Esophagus squamous epithelium (tissue), 5 donors: ENCODE results near the gene HSPA2. TPM values are rescaled to one million over a fixed set of nuclear protein-coding genes. Genes with fewer than 3 reads are reported as not detected.

Experiments used
- DNase-seq: peaks from one replicate; lab custom pipeline; 2025; lab: John Stamatoyannopoulos, UW
- H3K27ac ChIP-seq, 4 donors: fragments of 200-600 bp; sonication (generic); one replicate each; pipeline ENCODE4 v1.5.1; 2016 to 2019; ENCODE audit warnings: mild to moderate bottlenecking in 1 of 4
- H3K27me3 ChIP-seq, 4 donors: fragments of 200-600 bp; sonication (generic); 1 replicate in 3 of 4; 2 replicates in 1 of 4; pipeline versions ENCODE4 v1.5.1 to v1.6.0; 2017 to 2021; ENCODE audit warnings: antibody characterized with exemption in 1 of 4
- H3K36me3 ChIP-seq, 3 donors: fragments of 200-600 bp; sonication (generic); one replicate each; pipeline ENCODE4 v1.5.1; 2016 to 2019
- H3K4me1 ChIP-seq, 3 donors: fragments of 200-600 bp; sonication (generic); one replicate each; pipeline ENCODE4 v1.5.1; 2017 to 2019
- H3K4me3 ChIP-seq, 4 donors: fragments of 200-600 bp; sonication (generic); 1 replicate in 3 of 4; 2 replicates in 1 of 4; pipeline ENCODE4 v1.5.1; 2016 to 2019; ENCODE audit warnings: mild to moderate bottlenecking in 2 of 4, moderate library complexity in 1 of 4
- H3K9me3 ChIP-seq, 3 donors: fragments of 200-600 bp; sonication (generic); one replicate each; pipeline ENCODE4 v1.5.1; 2016 to 2019
- CTCF ChIP-seq, 6 experiments: fragments of 450-650 bp in 4 of 6; fragments of 200-600 bp in 2 of 6; sonication (generic) in 2 of 6; IDR thresholded peaks; one replicate each; pipeline ENCODE4 v1.5.1; 2016 to 2019; ENCODE audit warnings: antibody characterized with exemption in 6 of 6, mild to moderate bottlenecking in 4 of 6, moderate library complexity in 4 of 6
- POLR2A ChIP-seq, 4 donors: fragments of 450-650 bp; IDR thresholded peaks; one replicate each; pipeline ENCODE4 v1.6.1; 2017; ENCODE audit warnings: antibody characterized with exemption in 4 of 4, mild to moderate bottlenecking in 4 of 4, moderate library complexity in 3 of 4
- WGBS, 2 donors: methylation state at CpG; one replicate each; pipeline ENCODE4 v1.1.5; 2018; 5-methylcytosine and 5-hydroxymethylcytosine counted together
- intact Hi-C: fragments of 100-400 bp; cut with DNase I; formaldehyde crosslinking; loops from one replicate; pipeline ENCODE4 v1.15.0; 2022
- total RNA-seq, 4 donors: library from RNA; depleted of rRNA; stranded (reverse); fragments of >200 nt; gene quantifications; one replicate each; pipeline ENCODE4 v1.1.0, GENCODE V29; 2016
- donor health status: DM: yes; HTN: yes; CAD: no.

Gene HSPA2
- total RNA-seq, 4 donors from 2014 or later, result 18.9 to 130 (median 74.5) TPM

GRCh38 chr14:64500088-64500487, 40.5 kb upstream of the HSPA2 start:
- Histone ChIP-seq H3K4me1 (peaks cover 26 to 37% (median 29%) of the 10 kb centered on the region in 3 donors), H3K4me3 (no peak overlapping the region), H3K36me3 (peaks cover 0 to 10% (median 0%) of the 10 kb centered on the region in 3 donors), H3K9me3 (no peaks in the 10 kb centered on the region), H3K27ac (no peak overlapping the region), H3K27me3 (no peaks in the 10 kb centered on the region)
- no peak for DNase-seq
- intact Hi-C loops, result no loop called here
- TF ChIP-seq CTCF (IDR thresholded peaks at IDR 0.05) (no peak), POLR2A (IDR thresholded peaks at IDR 0.05) (no peak)
- 94 to 96% methylated on average over 1 of the region's 1 CpG for WGBS, 2 donors

GRCh38 chr14:64501411-64502171, 39.0 kb upstream of the HSPA2 start:
- peaks cover 33 to 50% (median 36%) of the 10 kb centered on the region in 3 donors for H3K4me1 ChIP-seq
- no peaks in the 10 kb centered on the region for H3K9me3 ChIP-seq
- no peaks in the 10 kb centered on the region for H3K27me3 ChIP-seq
- no peak for DNase-seq
- intact Hi-C loops, result no loop called here
- 17 to 20% methylated on average over 6 to 8 of the region's 8 CpGs for WGBS, 2 donors
- peak overlapping the region; percentile 99 to 100 (median 100) for H3K27ac ChIP-seq
- TF ChIP-seq CTCF (IDR thresholded peaks at IDR 0.05) (no peak), POLR2A (IDR thresholded peaks at IDR 0.05) (peak in 1 of 4 donors; percentile 11)
- H3K4me3 ChIP-seq, result peak overlapping the region in 3 of 4 donors; percentile 85 to 96 (median 89)
- no peaks in the 10 kb centered on the region for H3K36me3 ChIP-seq

GRCh38 chr14:64502456-64502855, 38.1 kb upstream of the HSPA2 start:
- no peak for DNase-seq
- intact Hi-C loops, result no loop called here
- Histone ChIP-seq H3K9me3 (no peaks in the 10 kb centered on the region), H3K4me3 (peak overlapping the region; percentile 85 to 96 (median 92)), H3K36me3 (no peaks in the 10 kb centered on the region), H3K27ac (peak overlapping the region; percentile 99 to 100 (median 100)), H3K27me3 (no peaks in the 10 kb centered on the region), H3K4me1 (peaks cover 42 to 58% (median 45%) of the 10 kb centered on the region in 3 donors)
- 18 to 20% methylated on average over 4 to 6 of the region's 6 CpGs for WGBS, 2 donors
- TF ChIP-seq CTCF (IDR thresholded peaks at IDR 0.05) (no peak), POLR2A (IDR thresholded peaks at IDR 0.05) (no peak)

GRCh38 chr14:64502887-64503433, 37.6 kb upstream of the HSPA2 start:
- Histone ChIP-seq H3K4me1 (peaks cover 44 to 64% (median 49%) of the 10 kb centered on the region in 3 donors), H3K9me3 (no peaks in the 10 kb centered on the region), H3K27ac (peak overlapping the region; percentile 99 to 100 (median 100)), H3K4me3 (peak overlapping the region; percentile 85 to 96 (median 92)), H3K27me3 (no peaks in the 10 kb centered on the region), H3K36me3 (no peaks in the 10 kb centered on the region)
- intact Hi-C loops, result no loop called here
- TF ChIP-seq CTCF (IDR thresholded peaks at IDR 0.05), result no peak
- no peak for TF ChIP-seq POLR2A (IDR thresholded peaks at IDR 0.05)
- WGBS, 2 donors, result 0 to 2% methylated on average over 27 of the region's 29 CpGs
- DNase-seq, result no peak
